H9 (cell line): ENCODE measurements around the gene PHETA1. TPM values are rescaled to one million over a fixed set of nuclear protein-coding genes. Genes with fewer than 3 reads are reported as not detected.

Source experiments
- DNase-seq: peaks from one replicate; pipeline ENCODE4 v3.0.0-alpha.2; 2017
- H2AFZ ChIP-seq: one replicate; pipeline ENCODE4 v1.6.1; 2013; ENCODE audit warnings: mild to moderate bottlenecking, low read length, control low read depth, moderate library complexity
- H2AK5ac ChIP-seq: 2 replicates; pipeline ENCODE4 v1.6.1; 2013; ENCODE audit warnings: low read length, control low read depth, mixed read lengths; ENCODE audit not compliant: insufficient read length
- H2BK120ac ChIP-seq: one replicate; pipeline ENCODE4 v1.6.1; 2013; ENCODE audit warnings: low read depth, mild to moderate bottlenecking, low read length, control low read depth, inconsistent platforms; ENCODE audit not compliant: poor library complexity, severe bottlenecking
- H2BK12ac ChIP-seq: 2 replicates; pipeline ENCODE4 v1.6.1; 2013; ENCODE audit warnings: low read length, control low read depth, mixed read lengths, low read depth; ENCODE audit not compliant: insufficient read length
- H2BK15ac ChIP-seq: 2 replicates; pipeline ENCODE4 v1.6.1; 2013; ENCODE audit warnings: low read depth, low read length, control low read depth
- H2BK20ac ChIP-seq: one replicate; pipeline ENCODE4 v1.6.1; 2013; ENCODE audit warnings: low read depth, mild to moderate bottlenecking, low read length, control low read depth, inconsistent platforms; ENCODE audit not compliant: poor library complexity, severe bottlenecking
- H2BK5ac ChIP-seq: 2 replicates; pipeline ENCODE4 v1.6.1; 2013; ENCODE audit warnings: low read length, control low read depth, mixed read lengths; ENCODE audit not compliant: insufficient read length
- H3K14ac ChIP-seq: 2 replicates; pipeline ENCODE4 v1.6.1; 2013; ENCODE audit warnings: low read length, control low read depth; ENCODE audit not compliant: insufficient read depth
- H3K18ac ChIP-seq: 2 replicates; pipeline ENCODE4 v1.6.1; 2013; ENCODE audit warnings: low read depth, mild to moderate bottlenecking, mixed read lengths, low read length, control low read depth; ENCODE audit not compliant: insufficient read length
- H3K23ac ChIP-seq: 2 replicates; pipeline ENCODE4 v1.6.1; 2013; ENCODE audit warnings: low read length, control low read depth, mixed read lengths, low read depth; ENCODE audit not compliant: insufficient read length
- H3K23me2 ChIP-seq: 2 replicates; pipeline ENCODE4 v1.6.1; 2013; ENCODE audit warnings: low read depth, mild to moderate bottlenecking, mixed read lengths, low read length, control low read depth; ENCODE audit not compliant: insufficient read length, poor library complexity, severe bottlenecking
- H3K27ac ChIP-seq: 2 replicates; pipeline ENCODE4 v1.5.1; 2013; ENCODE audit warnings: low read length, control low read depth, mixed read lengths, low read depth; ENCODE audit not compliant: insufficient read length
- H3K27me3 ChIP-seq: 2 replicates; pipeline ENCODE4 v1.6.1; 2013; ENCODE audit warnings: low read length, control low read depth, inconsistent platforms; ENCODE audit not compliant: insufficient read depth
- H3K4ac ChIP-seq: 2 replicates; pipeline ENCODE4 v1.6.1; 2013; ENCODE audit warnings: low read depth, mild to moderate bottlenecking, control low read depth, inconsistent platforms, low read length, moderate library complexity
- H3K4me1 ChIP-seq: 2 replicates; pipeline ENCODE4 v1.6.1; 2013; ENCODE audit warnings: low read length, control low read depth, inconsistent platforms; ENCODE audit not compliant: insufficient read depth
- H3K4me2 ChIP-seq: 2 replicates; pipeline ENCODE4 v1.6.1; 2013; ENCODE audit warnings: low read length, control low read depth, mixed read lengths; ENCODE audit not compliant: insufficient read length, insufficient read depth
- H3K56ac ChIP-seq: 2 replicates; pipeline ENCODE4 v1.6.1; 2013; ENCODE audit warnings: low read depth, mild to moderate bottlenecking, mixed read lengths, low read length, control low read depth; ENCODE audit not compliant: insufficient read length
- H3K79me1 ChIP-seq: 2 replicates; pipeline ENCODE4 v1.6.1; 2013; ENCODE audit warnings: low read depth, mild to moderate bottlenecking, moderate library complexity, low read length, control low read depth, inconsistent platforms; ENCODE audit not compliant: insufficient read depth, poor library complexity, severe bottlenecking
- H3K79me2 ChIP-seq: 2 replicates; pipeline ENCODE4 v1.6.1; 2013; ENCODE audit warnings: low read length, control low read depth, inconsistent platforms; ENCODE audit not compliant: insufficient read depth
- H3K9ac ChIP-seq: 2 replicates; pipeline ENCODE4 v1.6.1; 2013; ENCODE audit warnings: low read length, control low read depth, mixed read lengths; ENCODE audit not compliant: insufficient read length; ENCODE audit errors: extremely low read depth
- H3K9me3 ChIP-seq: one replicate; pipeline ENCODE4 v1.6.1; 2013; ENCODE audit warnings: low read depth, low read length, inconsistent platforms; ENCODE audit not compliant: control insufficient read depth
- H3T11ph ChIP-seq: one replicate; pipeline ENCODE4 v1.6.1; 2013; ENCODE audit warnings: mild to moderate bottlenecking, low read length, control low read depth, inconsistent platforms
- H4K20me1 ChIP-seq: one replicate; pipeline ENCODE4 v1.6.1; 2013; ENCODE audit not compliant: control insufficient read depth, insufficient read length, insufficient read depth
- H4K5ac ChIP-seq: 2 replicates; pipeline ENCODE4 v1.6.1; 2013; ENCODE audit warnings: low read depth, mild to moderate bottlenecking, mixed read lengths, low read length, control low read depth; ENCODE audit not compliant: insufficient read length
- H4K8ac ChIP-seq: replicated peaks from 2 replicates; pipeline ENCODE4 v1.6.1; 2013; ENCODE audit warnings: low read length, control low read depth, mixed read lengths, low read depth; ENCODE audit not compliant: insufficient read length
- H4K91ac ChIP-seq: 2 replicates; pipeline ENCODE4 v1.6.1; 2013; ENCODE audit warnings: low read depth, mild to moderate bottlenecking, moderate library complexity, mixed read lengths, low read length, control low read depth; ENCODE audit not compliant: insufficient read length
- H3K27ac Mint-ChIP-seq, 3 experiments: 2 replicates in 2 of 3; 3 replicates in 1 of 3; pipeline ENCODE4 v1.8.0; 2020 to 2021; ENCODE audit warnings: mixed read lengths in 3 of 3, mild to moderate bottlenecking in 1 of 3, moderate library complexity in 1 of 3
- H3K27me3 Mint-ChIP-seq: 2 replicates; pipeline ENCODE4 v1.8.0; 2021; ENCODE audit warnings: low read depth, mild to moderate bottlenecking, moderate library complexity, mixed read lengths
- H3K36me3 Mint-ChIP-seq, 3 experiments: 2 replicates in 2 of 3; 3 replicates in 1 of 3; pipeline ENCODE4 v1.8.0; 2020 to 2021; ENCODE audit warnings: low read depth in 3 of 3, mixed read lengths in 3 of 3; ENCODE audit not compliant: insufficient read depth in 1 of 3
- H3K4me1 Mint-ChIP-seq, 2 experiments: 2 replicates each; pipeline ENCODE4 v1.8.0; 2020; ENCODE audit warnings: mixed read lengths in 2 of 2
- H3K4me3 Mint-ChIP-seq, 2 experiments: 2 replicates in 1 of 2; 3 replicates in 1 of 2; pipeline ENCODE4 v1.8.0; 2020 to 2021; ENCODE audit warnings: mild to moderate bottlenecking in 2 of 2, mixed read lengths in 2 of 2, moderate library complexity in 1 of 2
- H3K9me3 Mint-ChIP-seq, 2 experiments: 2 replicates in 1 of 2; 3 replicates in 1 of 2; pipeline ENCODE4 v1.8.0; 2020; ENCODE audit warnings: mild to moderate bottlenecking in 2 of 2, mixed read lengths in 2 of 2, moderate library complexity in 1 of 2
- WGBS: extraction: QIAGEN DNeasy Blood & Tissue Kit; methylation state at CpG from one replicate; pipeline ENCODE4 v1.1.7; 2013; ENCODE audit warnings: missing lambda C conversion rate, low lambda C conversion rate, mixed read lengths; ENCODE audit not compliant: insufficient read length; ENCODE audit errors: extremely low coverage; 5-methylcytosine and 5-hydroxymethylcytosine counted together
- total RNA-seq: library from RNA; stranded (reverse); gene quantifications from 2 replicates; pipeline ENCODE4 v1.2.1, GENCODE V29; 2021
- TF ChIP-seq, protein P1 (sequence below): fragments of 200-600 bp; sonication (generic); conservative IDR thresholded peaks from 3 replicates; pipeline ENCODE4 v1.8.0; 2021; ENCODE audit warnings: antibody characterized with exemption, mild to moderate bottlenecking

PHETA1 gene
- total RNA-seq, 1 experiment from 2014 or later = 13.1 TPM

DNA sequence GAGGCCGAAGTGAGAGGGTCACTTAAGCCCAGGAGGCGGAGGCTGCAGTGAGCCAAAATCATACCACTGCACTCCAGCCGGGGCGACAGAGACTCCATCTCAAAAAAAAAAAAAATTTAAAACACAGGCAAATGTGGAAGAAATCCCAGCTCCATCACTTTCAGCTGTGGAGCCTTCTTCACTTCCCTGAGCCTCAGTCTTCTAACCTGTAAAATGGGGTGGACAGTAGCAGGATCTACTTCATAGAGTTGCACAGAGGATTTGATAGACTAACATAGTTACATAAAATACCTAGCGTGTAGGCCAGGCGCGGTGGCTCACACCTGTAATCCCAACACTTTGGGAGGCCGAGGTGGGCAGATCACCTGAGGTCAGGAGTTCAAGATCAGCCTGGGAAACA lies 26.5 kb downstream of the PHETA1 start:
- Histone ChIP-seq H2BK120ac (no peak overlapping the region), H3K9ac (no peak overlapping the region), H3K79me2 (no peaks in the 10 kb centered on the region), H2AK5ac (no peak overlapping the region), H2BK5ac (no peak overlapping the region), H4K8ac (no peak overlapping the region), H3K23me2 (no peaks in the 10 kb centered on the region), H3K4me2 (no peak overlapping the region), H3T11ph (no peak overlapping the region), H4K5ac (no peak overlapping the region), H4K20me1 (no peaks in the 10 kb centered on the region), H3K4ac (no peak overlapping the region), H3K27ac (no peak overlapping the region), H3K9me3 (no peaks in the 10 kb centered on the region), H2AFZ (no peak overlapping the region), H2BK20ac (no peak overlapping the region), H2BK15ac (no peak overlapping the region), H2BK12ac (no peak overlapping the region), H3K23ac (no peak overlapping the region), H3K56ac (no peak overlapping the region), H4K91ac (no peak overlapping the region), H3K14ac (no peak overlapping the region), H3K27me3 (no peaks in the 10 kb centered on the region), H3K4me1 (peaks cover 2% of the 10 kb centered on the region; the same call in 1 of the 2 replicates), H3K18ac (no peak overlapping the region), H3K79me1 (no peaks in the 10 kb centered on the region)
- Mint-ChIP-seq H3K4me1 (peaks cover 6% of the 10 kb centered on the region in 2 experiments), H3K27me3 (no peaks in the 10 kb centered on the region), H3K36me3 (peaks cover 4 to 9% (median 6%) of the 10 kb centered on the region in 3 experiments), H3K4me3 (no peak overlapping the region), H3K27ac (no peak overlapping the region; a peak in 2 of 7 replicates), H3K9me3 (peaks cover 3 to 5% of the 10 kb centered on the region in 2 experiments; a peak in 3 of 5 replicates)
- TF ChIP-seq, protein P1, sequence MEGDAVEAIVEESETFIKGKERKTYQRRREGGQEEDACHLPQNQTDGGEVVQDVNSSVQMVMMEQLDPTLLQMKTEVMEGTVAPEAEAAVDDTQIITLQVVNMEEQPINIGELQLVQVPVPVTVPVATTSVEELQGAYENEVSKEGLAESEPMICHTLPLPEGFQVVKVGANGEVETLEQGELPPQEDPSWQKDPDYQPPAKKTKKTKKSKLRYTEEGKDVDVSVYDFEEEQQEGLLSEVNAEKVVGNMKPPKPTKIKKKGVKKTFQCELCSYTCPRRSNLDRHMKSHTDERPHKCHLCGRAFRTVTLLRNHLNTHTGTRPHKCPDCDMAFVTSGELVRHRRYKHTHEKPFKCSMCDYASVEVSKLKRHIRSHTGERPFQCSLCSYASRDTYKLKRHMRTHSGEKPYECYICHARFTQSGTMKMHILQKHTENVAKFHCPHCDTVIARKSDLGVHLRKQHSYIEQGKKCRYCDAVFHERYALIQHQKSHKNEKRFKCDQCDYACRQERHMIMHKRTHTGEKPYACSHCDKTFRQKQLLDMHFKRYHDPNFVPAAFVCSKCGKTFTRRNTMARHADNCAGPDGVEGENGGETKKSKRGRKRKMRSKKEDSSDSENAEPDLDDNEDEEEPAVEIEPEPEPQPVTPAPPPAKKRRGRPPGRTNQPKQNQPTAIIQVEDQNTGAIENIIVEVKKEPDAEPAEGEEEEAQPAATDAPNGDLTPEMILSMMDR = no peak
- DNase-seq = no peak
- no CpG with 5 or more reads among the region's 8 CpGs for WGBS
